ENCODE results near the gene C8G.
A peak's percentile ranks its signal among the peaks of the same experiment; 100 is the strongest.

Gene C8G

GRCh38 chr9:136901516-136902258, 43.4 kb upstream of the C8G start:
- peak overlapping the region; percentile 91 for H3K27ac ChIP-seq
- TF ChIP-seq CTCF (conservative IDR thresholded peaks at IDR 0.05) = no peak

- TF ChIP-seq CTCF (conservative IDR thresholded peaks at IDR 0.05) = no peak
- peak overlapping the region; percentile 91 for H3K27ac ChIP-seq
Measured at GRCh38 chr9:136902259-136902821, 42.7 kb upstream of the C8G start.

GRCh38 chr9:136903041-136903554, 41.9 kb upstream of the C8G start:
- H3K27ac ChIP-seq = peak overlapping the region; percentile 91
- no peak for TF ChIP-seq CTCF (conservative IDR thresholded peaks at IDR 0.05)

- no peak overlapping the region for H3K27ac ChIP-seq
- TF ChIP-seq CTCF (conservative IDR thresholded peaks at IDR 0.05) = no peak
Measured at GRCh38 chr9:136906266-136906665, 38.8 kb upstream of the C8G start.

- TF ChIP-seq CTCF (conservative IDR thresholded peaks at IDR 0.05) = no peak
- no peak overlapping the region for H3K27ac ChIP-seq
Measured at GRCh38 chr9:136907011-136907914, 37.8 kb upstream of the C8G start.

- TF ChIP-seq CTCF (conservative IDR thresholded peaks at IDR 0.05) = no peak
- H3K27ac ChIP-seq = no peak overlapping the region
Measured at GRCh38 chr9:136910197-136910900, 34.7 kb upstream of the C8G start.

All from VCaP (cell line).